GM11168 (cell line): Measurements from ENCODE around the gene CEBPB.
"Not testable (repeated sequence)": the region's sequence is repeated elsewhere in the genome, so short reads cannot be mapped to it uniquely, and the experiment has no call there.

Source experiments
- in situ Hi-C: fragments of 300-500 bp; cut with MboI; formaldehyde crosslinking; loops from one replicate; pipeline ENCODE4 v1.12.0; 2022; ENCODE audit warnings: low sequenced_read_pairs; ENCODE audit not compliant: unreplicated experiment

Gene CEBPB

GRCh38 chr20:50191544-50192363, 1.1 kb downstream of the CEBPB start:
- in situ Hi-C loops = no loop called here

GRCh38 chr20:50192364-50193198, 2.0 kb downstream of the CEBPB start:
- in situ Hi-C loops = no loop called here

- in situ Hi-C loops = no loop called here
These were observed 2.7 kb downstream of the CEBPB start for GRCh38 chr20:50193199-50193835.

DNA sequence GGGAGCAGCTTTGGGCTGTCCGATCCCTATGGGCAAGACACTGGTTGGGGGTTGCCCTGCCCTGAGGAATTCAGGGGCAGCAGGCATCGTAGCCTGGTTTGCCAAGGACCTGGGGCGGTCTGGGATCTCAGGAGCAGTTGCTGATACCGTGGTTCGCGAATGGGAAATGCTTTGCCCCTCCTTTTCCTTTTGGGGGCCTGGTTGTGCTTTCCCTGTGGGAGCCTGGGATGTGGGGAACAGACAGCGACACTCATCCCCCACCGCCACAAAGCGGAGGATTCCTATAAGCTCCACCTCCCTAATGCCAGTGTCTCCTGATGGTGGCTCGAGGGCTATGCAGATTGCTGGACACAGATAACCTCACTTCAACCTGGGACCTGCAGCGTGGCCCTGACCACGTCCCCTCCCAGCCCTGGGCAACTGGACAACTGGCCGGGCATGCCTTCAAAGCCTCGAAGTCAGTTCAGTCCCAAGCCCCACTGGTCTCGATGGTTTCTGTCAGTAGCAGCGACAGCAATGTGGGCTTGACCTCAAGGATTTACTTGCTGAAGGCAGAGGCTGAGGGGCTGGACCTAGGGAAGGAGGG, 3.3 kb downstream of the CEBPB start:
- in situ Hi-C loops = no loop called here

DNA sequence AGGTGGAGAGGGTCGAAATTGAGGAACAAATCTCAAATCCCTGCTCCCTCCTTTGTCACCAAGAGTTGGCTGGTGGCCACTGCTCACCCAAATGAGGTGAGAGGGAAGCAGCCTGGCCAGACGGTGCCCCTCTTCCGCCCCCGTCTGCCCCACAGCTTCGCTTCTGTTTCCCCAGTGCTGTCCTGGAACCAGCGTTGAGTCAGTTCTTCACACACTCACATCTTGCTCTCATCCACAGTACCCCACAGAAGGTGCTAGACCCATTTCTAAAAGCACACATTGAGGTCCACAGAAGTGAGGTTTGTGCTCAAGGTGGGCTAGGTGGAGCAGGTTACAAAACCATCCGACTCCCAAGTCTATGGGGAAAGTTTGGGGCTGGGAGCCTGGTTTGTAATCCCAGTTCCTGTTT, 3.8 kb downstream of the CEBPB start:
- in situ Hi-C loops = no loop called here

- in situ Hi-C loops = no loop called here
These were observed 4.3 kb downstream of the CEBPB start for GRCh38 chr20:50194831-50195523.

GRCh38 chr20:50195524-50196120, 5.0 kb downstream of the CEBPB start:
- in situ Hi-C loops = no loop called here

DNA sequence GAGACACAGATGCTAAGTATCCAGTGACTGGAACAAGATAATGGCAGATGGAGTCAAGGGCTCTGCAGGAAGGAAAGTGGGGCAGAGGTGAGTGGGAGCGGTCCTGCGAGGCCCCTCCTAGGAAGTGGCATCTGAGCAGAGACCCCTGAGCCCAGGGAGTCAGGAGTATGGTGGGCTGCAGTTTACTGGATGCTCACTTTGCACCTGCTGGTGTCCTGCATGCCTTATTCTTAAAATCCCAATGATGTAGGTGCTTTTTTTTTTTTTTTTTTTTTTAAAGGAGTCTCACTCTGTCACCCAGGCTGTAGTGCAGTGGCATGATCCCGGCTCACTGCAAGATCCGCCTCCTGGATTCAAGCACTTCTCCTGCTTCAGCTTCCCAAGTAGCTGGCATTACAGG, 5.6 kb downstream of the CEBPB start:
- in situ Hi-C loops = no loop called here

DNA sequence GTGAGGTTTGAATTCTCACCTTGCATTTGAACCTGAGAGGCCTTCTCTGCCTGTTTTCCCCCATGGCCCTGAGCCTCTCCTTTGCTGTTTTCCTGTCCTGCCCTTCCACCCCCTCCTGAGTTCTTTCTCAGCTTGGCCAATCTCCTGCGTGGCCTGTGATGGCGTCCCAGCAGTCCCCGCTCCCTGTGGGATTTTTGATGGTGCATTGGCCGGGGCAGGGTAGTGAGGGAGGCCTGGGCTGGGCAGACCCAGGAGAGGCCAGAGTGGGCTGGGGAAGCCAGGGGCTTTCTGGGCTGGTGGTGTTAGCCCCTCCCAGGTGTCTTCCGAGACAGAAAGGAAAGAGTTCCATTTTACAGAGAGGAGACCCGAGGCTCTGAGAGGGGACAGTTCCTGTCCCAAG, 6.3 kb downstream of the CEBPB start:
- in situ Hi-C loops = no loop called here

DNA sequence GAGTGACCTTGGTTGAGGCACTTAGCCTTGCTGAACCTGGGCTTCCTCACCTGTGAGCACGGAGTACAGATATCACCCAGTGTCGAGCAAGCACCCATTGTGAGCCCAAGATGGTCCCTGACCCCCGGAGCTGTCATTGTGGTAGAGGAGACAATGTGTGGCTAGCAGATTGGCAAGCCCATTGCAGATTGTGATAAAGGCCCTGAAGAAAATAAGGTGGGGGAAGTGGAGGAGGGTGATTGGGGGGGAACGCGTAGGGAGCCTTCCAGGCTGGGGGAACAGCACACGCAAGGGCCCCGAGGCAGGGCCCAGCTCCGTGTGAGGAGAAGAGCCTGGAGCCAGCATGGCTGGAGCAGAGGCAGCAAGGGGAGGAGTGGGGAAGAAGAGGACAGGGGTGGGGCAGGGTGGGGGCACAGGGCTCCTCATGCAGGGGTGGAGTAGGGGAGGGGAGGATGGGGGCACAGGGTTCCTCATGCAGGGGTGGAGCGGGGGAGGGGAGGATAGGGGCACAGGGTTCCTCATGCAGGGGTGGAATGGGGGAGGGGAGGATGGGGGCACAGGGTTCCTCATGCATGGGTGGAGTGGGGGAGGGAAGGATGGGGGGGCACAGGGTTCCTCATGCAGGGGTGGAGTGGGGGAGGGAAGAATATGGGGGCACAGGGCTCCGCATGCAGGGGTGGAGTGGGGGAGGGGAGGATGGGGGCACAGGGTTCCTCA, 7.0 kb downstream of the CEBPB start:
- in situ Hi-C loops = no loop called here

GRCh38 chr20:50198180-50198666, 7.6 kb downstream of the CEBPB start:
- in situ Hi-C loops = no loop called here

DNA sequence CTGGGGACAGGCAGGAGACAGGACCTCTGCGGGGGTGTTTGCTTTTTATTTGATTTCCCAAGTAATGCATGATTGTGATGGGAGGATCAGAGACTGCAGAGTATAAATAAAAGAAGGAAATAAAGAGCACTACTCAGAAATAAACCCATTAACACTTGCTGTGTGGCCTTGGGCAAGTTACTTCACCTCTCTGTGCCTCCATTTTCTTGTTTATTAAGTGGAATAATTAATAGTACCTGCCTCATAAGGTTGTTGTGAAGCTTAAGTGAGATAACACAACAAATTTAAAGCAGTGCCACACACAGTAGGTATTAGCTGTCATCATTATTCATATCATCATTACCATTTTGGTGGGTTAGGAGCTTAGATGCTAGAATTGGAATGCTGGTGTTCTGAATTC, 8.1 kb downstream of the CEBPB start:
- in situ Hi-C loops = no loop called here

GRCh38 chr20:50199703-50200102, 9.1 kb downstream of the CEBPB start:
- in situ Hi-C loops = no loop called here

- in situ Hi-C loops = no loop called here
These were observed 10.0 kb downstream of the CEBPB start for GRCh38 chr20:50200482-50201104.

DNA sequence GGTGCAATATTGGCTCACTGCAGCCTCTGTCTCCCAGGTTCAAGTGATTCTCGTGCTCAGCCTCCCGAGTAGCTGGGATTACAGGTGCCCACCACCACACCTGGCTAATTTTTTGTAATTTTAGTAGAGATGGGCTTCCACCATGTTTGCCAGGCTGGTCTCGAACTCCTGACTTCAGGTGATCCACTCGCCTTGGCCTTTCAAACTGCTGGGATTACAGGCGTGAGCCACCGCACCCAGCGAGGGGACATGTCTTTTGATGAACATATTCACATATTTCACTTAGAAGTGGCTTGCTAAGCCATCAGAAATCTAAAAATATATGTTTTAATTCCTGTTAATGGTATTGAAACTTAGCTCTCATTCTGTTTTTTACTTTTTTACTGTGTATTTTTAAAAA, 11.1 kb downstream of the CEBPB start:
- in situ Hi-C loops = not testable (repeated sequence)

- in situ Hi-C loops = no loop called here
These were observed 12.0 kb downstream of the CEBPB start for GRCh38 chr20:50202677-50203076.

- in situ Hi-C loops = no loop called here
These were observed 13.6 kb downstream of the CEBPB start for GRCh38 chr20:50203951-50204937.
